ENCODE data around the gene TBC1D2. TPM values are rescaled to one million over a fixed set of nuclear protein-coding genes. Genes with fewer than 3 reads are reported as not detected.

The TBC1D2 gene
- total and polyA plus RNA-seq, 2 of the 13 experiments (the other 11 are each of a cell fraction or from before 2014, with no cell fraction given) = 2.0 to 2.8 TPM

DNA sequence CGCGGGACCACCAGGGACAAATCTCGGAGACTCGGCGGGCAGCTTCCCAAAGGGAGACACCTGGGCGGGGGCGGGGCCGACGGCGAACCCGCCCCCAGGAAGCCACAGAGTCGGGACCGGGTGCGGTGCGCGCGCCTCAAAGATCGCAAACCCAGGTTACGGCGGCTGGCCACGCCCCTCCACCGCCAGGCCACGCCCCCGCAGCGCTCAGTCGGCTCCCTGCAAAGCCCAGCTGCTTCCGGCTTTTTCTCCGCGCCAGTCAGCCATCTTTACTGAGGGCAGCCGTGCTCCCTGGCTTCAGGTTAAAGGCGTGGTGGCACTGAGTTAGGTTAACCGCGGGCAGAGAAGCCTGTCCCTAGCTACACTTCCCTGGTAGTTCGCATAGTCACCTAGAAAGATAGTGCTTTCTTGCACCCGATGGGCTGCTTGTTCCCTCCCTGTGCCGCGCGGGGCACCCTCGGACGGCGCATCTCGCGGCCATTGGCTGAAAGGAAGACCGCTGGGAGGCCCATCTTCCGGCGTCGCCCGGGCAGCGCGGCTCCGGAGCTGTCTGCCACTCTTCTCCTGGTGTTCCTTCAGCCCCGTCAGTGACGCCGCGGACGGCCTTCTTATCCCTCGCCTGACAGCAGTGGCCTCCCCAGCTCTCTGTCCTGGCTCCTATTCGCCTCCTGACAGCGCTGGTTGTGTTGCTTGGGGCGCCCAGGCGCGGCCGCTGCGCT, at the start of gene TBC1D2 (continued):
- TF ChIP-seq, protein P1, sequence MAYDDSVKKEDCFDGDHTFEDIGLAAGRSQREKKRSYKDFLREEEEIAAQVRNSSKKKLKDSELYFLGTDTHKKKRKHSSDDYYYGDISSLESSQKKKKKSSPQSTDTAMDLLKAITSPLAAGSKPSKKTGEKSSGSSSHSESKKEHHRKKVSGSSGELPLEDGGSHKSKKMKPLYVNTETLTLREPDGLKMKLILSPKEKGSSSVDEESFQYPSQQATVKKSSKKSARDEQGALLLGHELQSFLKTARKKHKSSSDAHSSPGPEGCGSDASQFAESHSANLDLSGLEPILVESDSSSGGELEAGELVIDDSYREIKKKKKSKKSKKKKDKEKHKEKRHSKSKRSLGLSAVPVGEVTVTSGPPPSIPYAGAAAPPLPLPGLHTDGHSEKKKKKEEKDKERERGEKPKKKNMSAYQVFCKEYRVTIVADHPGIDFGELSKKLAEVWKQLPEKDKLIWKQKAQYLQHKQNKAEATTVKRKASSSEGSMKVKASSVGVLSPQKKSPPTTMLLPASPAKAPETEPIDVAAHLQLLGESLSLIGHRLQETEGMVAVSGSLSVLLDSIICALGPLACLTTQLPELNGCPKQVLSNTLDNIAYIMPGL (CRISPR knock-in tag; IDR thresholded peaks at IDR 0.05; ENCODE audit: borderline replicate concordance in 1 of 2, low read depth in 1 of 2) = peak; percentile 81 to 82; a peak in 3 of 4 replicates
- TF ChIP-seq DMAP1 (CRISPR knock-in tag; IDR thresholded peaks at IDR 0.05) (peak; percentile 95), MIER3 (CRISPR knock-in tag; IDR thresholded peaks at IDR 0.05; ENCODE audit: borderline replicate concordance) (peak; percentile 75; the same call in 1 of the 2 replicates), TSC22D2 (CRISPR knock-in tag; IDR thresholded peaks at IDR 0.05; ENCODE audit: borderline replicate concordance) (peak; percentile 76; the same call in 1 of the 2 replicates), ARHGAP35 (CRISPR knock-in tag; IDR thresholded peaks at IDR 0.05; ENCODE audit: borderline replicate concordance) (no peak), ZNF251 (CRISPR knock-in tag; IDR thresholded peaks at IDR 0.05) (no peak), PPARG (CRISPR knock-in tag; conservative IDR thresholded peaks at IDR 0.05) (no peak), DPF2 (CRISPR knock-in tag; IDR thresholded peaks at IDR 0.05; ENCODE audit: borderline replicate concordance, low read depth) (no peak), ASH2L (IDR thresholded peaks at IDR 0.05; ENCODE audit: insufficient read length, low read depth, low read length) (peak; percentile 91), NR1H2 (CRISPR knock-in tag; IDR thresholded peaks at IDR 0.05; ENCODE audit: borderline replicate concordance, low read depth) (no peak), REL (CRISPR knock-in tag; conservative IDR thresholded peaks at IDR 0.05) (no peak; the same call in 1 of the 2 replicates), ZNF570 (CRISPR knock-in tag; IDR thresholded peaks at IDR 0.05; ENCODE audit: borderline replicate concordance) (no peak), SALL2 (CRISPR knock-in tag; IDR thresholded peaks at IDR 0.05) (peak; percentile 88), POLR2A (IDR thresholded peaks at IDR 0.05; ENCODE audit: insufficient read depth in 1 of 2, low read depth in 2 of 2, low read length in 2 of 2) (peak; percentile 52 to 80; a peak in 3 of 4 replicates)
- TF ChIP-seq, protein P2, sequence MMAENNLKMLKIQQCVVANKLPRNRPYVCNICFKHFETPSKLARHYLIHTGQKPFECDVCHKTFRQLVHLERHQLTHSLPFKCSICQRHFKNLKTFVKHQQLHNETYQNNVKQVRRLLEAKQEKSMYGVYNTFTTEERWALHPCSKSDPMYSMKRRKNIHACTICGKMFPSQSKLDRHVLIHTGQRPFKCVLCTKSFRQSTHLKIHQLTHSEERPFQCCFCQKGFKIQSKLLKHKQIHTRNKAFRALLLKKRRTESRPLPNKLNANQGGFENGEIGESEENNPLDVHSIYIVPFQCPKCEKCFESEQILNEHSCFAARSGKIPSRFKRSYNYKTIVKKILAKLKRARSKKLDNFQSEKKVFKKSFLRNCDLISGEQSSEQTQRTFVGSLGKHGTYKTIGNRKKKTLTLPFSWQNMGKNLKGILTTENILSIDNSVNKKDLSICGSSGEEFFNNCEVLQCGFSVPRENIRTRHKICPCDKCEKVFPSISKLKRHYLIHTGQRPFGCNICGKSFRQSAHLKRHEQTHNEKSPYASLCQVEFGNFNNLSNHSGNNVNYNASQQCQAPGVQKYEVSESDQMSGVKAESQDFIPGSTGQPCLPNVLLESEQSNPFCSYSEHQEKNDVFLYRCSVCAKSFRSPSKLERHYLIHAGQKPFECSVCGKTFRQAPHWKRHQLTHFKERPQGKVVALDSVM (CRISPR knock-in tag; IDR thresholded peaks at IDR 0.05) = peak; percentile 58
- TF ChIP-seq, protein P3, sequence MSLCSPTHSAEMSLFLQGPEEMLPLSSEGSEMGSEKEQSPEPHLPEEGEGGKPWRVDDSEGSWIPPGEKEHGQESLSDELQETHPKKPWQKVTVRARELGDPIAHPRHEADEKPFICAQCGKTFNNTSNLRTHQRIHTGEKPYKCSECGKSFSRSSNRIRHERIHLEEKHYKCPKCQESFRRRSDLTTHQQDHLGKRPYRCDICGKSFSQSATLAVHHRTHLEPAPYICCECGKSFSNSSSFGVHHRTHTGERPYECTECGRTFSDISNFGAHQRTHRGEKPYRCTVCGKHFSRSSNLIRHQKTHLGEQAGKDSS (CRISPR knock-in tag; IDR thresholded peaks at IDR 0.05; ENCODE audit: borderline replicate concordance, low read depth) = peak; percentile 87
- TF ChIP-seq, protein P4, sequence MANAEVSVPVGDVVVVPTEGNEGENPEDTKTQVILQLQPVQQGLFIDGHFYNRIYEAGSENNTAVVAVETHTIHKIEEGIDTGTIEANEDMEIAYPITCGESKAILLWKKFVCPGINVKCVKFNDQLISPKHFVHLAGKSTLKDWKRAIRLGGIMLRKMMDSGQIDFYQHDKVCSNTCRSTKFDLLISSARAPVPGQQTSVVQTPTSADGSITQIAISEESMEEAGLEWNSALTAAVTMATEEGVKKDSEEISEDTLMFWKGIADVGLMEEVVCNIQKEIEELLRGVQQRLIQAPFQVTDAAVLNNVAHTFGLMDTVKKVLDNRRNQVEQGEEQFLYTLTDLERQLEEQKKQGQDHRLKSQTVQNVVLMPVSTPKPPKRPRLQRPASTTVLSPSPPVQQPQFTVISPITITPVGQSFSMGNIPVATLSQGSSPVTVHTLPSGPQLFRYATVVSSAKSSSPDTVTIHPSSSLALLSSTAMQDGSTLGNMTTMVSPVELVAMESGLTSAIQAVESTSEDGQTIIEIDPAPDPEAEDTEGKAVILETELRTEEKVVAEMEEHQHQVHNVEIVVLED (CRISPR knock-in tag; IDR thresholded peaks at IDR 0.05; ENCODE audit: borderline replicate concordance) = peak; percentile 91
- TF ChIP-seq, protein P5, sequence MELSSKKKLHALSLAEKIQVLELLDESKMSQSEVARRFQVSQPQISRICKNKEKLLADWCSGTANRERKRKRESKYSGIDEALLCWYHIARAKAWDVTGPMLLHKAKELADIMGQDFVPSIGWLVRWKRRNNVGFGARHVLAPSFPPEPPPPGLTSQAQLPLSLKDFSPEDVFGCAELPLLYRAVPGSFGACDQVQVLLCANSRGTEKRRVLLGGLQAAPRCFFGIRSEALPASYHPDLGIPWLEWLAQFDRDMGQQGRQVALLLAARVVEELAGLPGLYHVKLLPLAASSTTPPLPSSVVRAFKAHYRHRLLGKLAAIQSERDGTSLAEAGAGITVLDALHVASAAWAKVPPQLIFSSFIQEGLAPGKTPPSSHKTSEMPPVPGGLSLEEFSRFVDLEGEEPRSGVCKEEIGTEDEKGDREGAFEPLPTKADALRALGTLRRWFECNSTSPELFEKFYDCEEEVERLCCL (CRISPR knock-in tag; IDR thresholded peaks at IDR 0.05; ENCODE audit: borderline replicate concordance) = no peak
- TF ChIP-seq, protein P6, sequence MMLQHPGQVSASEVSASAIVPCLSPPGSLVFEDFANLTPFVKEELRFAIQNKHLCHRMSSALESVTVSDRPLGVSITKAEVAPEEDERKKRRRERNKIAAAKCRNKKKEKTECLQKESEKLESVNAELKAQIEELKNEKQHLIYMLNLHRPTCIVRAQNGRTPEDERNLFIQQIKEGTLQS (CRISPR knock-in tag; IDR thresholded peaks at IDR 0.05) = peak; percentile 49; the same call in 1 of the 2 replicates

Measured in HepG2 (cell line).